CD4-positive, alpha-beta T cell (primary cell): ENCODE results near the gene KDM2A. TPM values are rescaled to one million over a fixed set of nuclear protein-coding genes. Genes with fewer than 3 reads are reported as not detected.

Source experiments
- ATAC-seq: fragments of 200-7000 bp; cut with Tn5 transposase; one replicate; pipeline ENCODE4 v1.10.0; 2022; ENCODE audit warnings: mild to moderate bottlenecking; ENCODE audit not compliant: poor library complexity
- CTCF ChIA-PET: fragments of 350-600 bp; sonication (Branson Sonifier 250); formaldehyde crosslinking; loops from one replicate; lab custom pipeline; 2021; ENCODE audit warnings: antibody characterized with exemption, inconsistent platforms; lab: Charles Lee
- POLR2A ChIA-PET: fragments of 350-600 bp; sonication (Branson Sonifier 250); formaldehyde crosslinking; loops from one replicate; lab custom pipeline; 2021; ENCODE audit warnings: antibody characterized with exemption, inconsistent platforms; lab: Charles Lee
- DNase-seq, 14 experiments: peaks; one replicate each; pipeline ENCODE4 v3.0.0-alpha.2; 2013 to 2020; ENCODE audit warnings: mixed read lengths in 2 of 14
- H3K27ac ChIP-seq, 2 donors: one replicate each; pipeline versions ENCODE4 v1.5.1 to v1.7.0; 2013; ENCODE audit warnings: low read length in 2 of 2, low read depth in 1 of 2, mild to moderate bottlenecking in 1 of 2
- H3K27me3 ChIP-seq, 2 experiments: 1 replicate in 1 of 2; 2 replicates in 1 of 2; pipeline versions ENCODE4 v1.6.1 to v1.7.0; 2013; ENCODE audit warnings: low read length in 2 of 2, control low read depth in 1 of 2, mild to moderate bottlenecking in 1 of 2, moderate library complexity in 1 of 2; ENCODE audit not compliant: insufficient read depth in 2 of 2, control insufficient read depth in 1 of 2
- H3K36me3 ChIP-seq: one replicate; pipeline ENCODE4 v1.6.1; 2013; ENCODE audit warnings: low read length, control low read depth; ENCODE audit not compliant: insufficient read depth
- H3K4me1 ChIP-seq: one replicate; pipeline ENCODE4 v1.6.1; 2013; ENCODE audit warnings: low read length, control low read depth; ENCODE audit not compliant: insufficient read depth
- H3K4me3 ChIP-seq: one replicate; pipeline ENCODE4 v1.5.1; 2013; ENCODE audit warnings: mild to moderate bottlenecking, low read length, moderate library complexity
- H3K9me3 ChIP-seq, 2 experiments: 1 replicate in 1 of 2; 2 replicates in 1 of 2; pipeline versions ENCODE4 v1.6.1 to v1.7.0; 2013; ENCODE audit warnings: low read length in 2 of 2, mild to moderate bottlenecking in 2 of 2, control low read depth in 1 of 2, moderate library complexity in 1 of 2; ENCODE audit not compliant: control insufficient read depth in 1 of 2, insufficient read depth in 1 of 2
- H3K27ac Mint-ChIP-seq: one replicate; pipeline ENCODE4 v1.8.0; 2020; ENCODE audit warnings: mixed read lengths
- H3K27me3 Mint-ChIP-seq: one replicate; pipeline ENCODE4 v1.8.0; 2021; ENCODE audit warnings: mixed read lengths
- H3K36me3 Mint-ChIP-seq: one replicate; pipeline ENCODE4 v1.8.0; 2021; ENCODE audit warnings: low read depth, mixed read lengths
- H3K4me1 Mint-ChIP-seq: one replicate; pipeline ENCODE4 v1.8.0; 2021; ENCODE audit warnings: low read depth, mixed read lengths
- H3K4me3 Mint-ChIP-seq: one replicate; pipeline ENCODE4 v1.8.0; 2020; ENCODE audit warnings: mild to moderate bottlenecking, mixed read lengths
- H3K9me3 Mint-ChIP-seq: one replicate; pipeline ENCODE4 v1.8.0; 2020; ENCODE audit warnings: mixed read lengths
- CTCF ChIP-seq: fragments of 200-600 bp; IDR thresholded peaks from one replicate; pipeline ENCODE4 v1.8.0; 2022; ENCODE audit warnings: antibody characterized with exemption, mild to moderate bottlenecking
- intact Hi-C, 2 experiments: fragments of 100-400 bp; cut with DNase I in 1 of 2; cut with micrococcal nuclease in 1 of 2; formaldehyde crosslinking; loops; one replicate each; pipeline versions ENCODE4 v1.15.1 to v1.9.0; 2023 to 2025; cut with DNase I, micrococcal nuclease
- total RNA-seq, 174 experiments: library from RNA in 2 of 174; stranded (reverse) in 2 of 174; gene quantifications; one replicate each; pipeline ENCODE4 v1.2.3 and lab custom pipeline; 2021 to 2026

KDM2A gene
- total RNA-seq, 2 experiments from 2014 or later, result 410 to 412 TPM

DNA sequence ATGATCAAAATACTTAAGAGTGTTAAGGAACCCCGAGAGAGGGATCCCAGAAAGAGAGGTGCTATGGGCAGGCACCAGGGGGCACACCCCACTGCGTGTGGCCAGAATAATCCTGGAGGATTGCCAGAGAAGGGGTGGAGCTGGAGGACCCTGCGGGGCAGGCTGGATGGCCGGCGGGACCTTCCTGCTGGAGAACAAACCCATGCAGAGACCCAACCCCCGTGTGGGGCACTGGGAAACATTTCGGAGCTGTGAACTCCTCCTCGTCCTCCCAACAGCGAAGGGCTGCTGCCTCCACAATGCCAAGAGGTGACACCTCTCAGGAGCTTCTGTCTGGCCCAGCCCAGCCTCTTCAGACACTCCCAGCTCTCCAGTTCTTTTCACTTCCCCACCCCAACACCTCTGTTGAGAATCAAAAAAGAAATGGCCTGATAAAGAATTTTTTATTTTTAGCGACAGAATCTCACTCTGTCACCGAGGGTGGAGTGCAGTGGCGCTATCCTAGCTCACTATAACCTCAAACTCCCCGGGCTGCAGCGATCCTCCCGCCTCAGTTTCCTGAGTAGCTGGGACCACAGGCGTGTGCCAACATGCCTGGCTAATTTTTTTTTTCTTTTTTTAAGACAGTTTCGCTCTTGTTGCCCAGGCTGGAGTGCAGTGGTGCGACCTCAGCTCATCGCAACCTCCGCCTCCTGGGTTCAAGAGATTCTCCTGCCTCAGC, 36.8 kb upstream of the KDM2A start:
- ChIA-PET CTCF (interaction anchor here (0.6 to 1.8 kb wide), 6 partner anchors 37 to 963 kb away, joined by 3 to 21 read pairs (median 3); partner anchors contain the start of gene KDM2A), POLR2A (interaction anchor here (0.6 to 2.0 kb wide), 5 partner anchors 35 to 423 kb away, joined by 3 to 7 read pairs (median 3); partner anchors contain the start of gene KDM2A)
- intact Hi-C loops, result loop anchor here (5.0 kb wide), 3 partner anchors 35 to 235 kb away; partner anchors contain the start of gene KDM2A (in 1 of the 2)
- Mint-ChIP-seq H3K4me1 (peaks cover 11% of the 10 kb centered on the region), H3K27ac (no peak overlapping the region), H3K27me3 (peaks cover 11% of the 10 kb centered on the region), H3K9me3 (no peaks in the 10 kb centered on the region), H3K4me3 (no peak overlapping the region), H3K36me3 (no peaks in the 10 kb centered on the region)
- H3K27ac ChIP-seq, result no peak overlapping the region
- peaks cover 12% of the 10 kb centered on the region for H3K4me1 ChIP-seq
- H3K27me3 ChIP-seq, result no peaks in the 10 kb centered on the region
- ATAC-seq, result peak; percentile 37
- no peaks in the 10 kb centered on the region for H3K36me3 ChIP-seq
- H3K9me3 ChIP-seq, result no peaks in the 10 kb centered on the region
- H3K4me3 ChIP-seq, result no peak overlapping the region
- peak in 4 of 14 experiments; percentile 10 to 39 (median 21) for DNase-seq
- TF ChIP-seq CTCF, result no peak

DNA sequence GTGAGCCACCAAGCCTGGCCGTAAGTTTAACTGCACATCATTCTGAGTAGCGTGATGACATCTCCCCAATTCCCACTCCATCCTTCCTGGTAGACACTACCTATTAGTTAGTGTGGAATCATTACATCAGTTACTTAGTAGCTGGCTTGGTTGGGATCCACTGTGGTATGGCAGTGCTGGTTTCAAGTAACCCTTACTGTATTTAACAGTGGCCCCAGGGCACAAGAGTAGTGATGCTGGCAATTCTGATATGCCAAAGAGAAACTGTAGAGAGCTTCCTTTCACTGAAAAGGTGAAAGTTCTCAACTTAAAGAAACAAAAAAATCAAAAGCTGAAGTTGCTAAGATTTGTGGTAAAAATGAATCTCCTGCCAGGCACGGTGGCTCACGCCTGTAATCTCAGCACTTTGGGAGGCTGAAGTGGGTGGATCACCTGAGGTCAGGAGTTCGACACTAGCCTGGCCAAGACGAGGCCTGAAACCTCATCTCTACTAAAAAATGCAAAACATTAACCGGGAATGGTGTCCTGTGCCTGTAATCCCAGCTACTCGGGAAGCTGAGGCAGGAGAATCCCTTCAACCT, 35.2 kb upstream of the KDM2A start:
- Mint-ChIP-seq H3K4me3 (no peak overlapping the region), H3K4me1 (peaks cover 11% of the 10 kb centered on the region), H3K9me3 (no peaks in the 10 kb centered on the region), H3K27ac (no peak overlapping the region), H3K27me3 (peaks cover 11% of the 10 kb centered on the region), H3K36me3 (no peaks in the 10 kb centered on the region)
- H3K4me1 ChIP-seq, result peaks cover 12% of the 10 kb centered on the region
- ChIA-PET POLR2A (interaction anchor here (1.5 kb wide), 1 partner anchor 89 kb away, joined by 4 read pairs; no protein-coding TSS in a partner anchor), CTCF (no interaction called here)
- no peaks in the 10 kb centered on the region for H3K36me3 ChIP-seq
- intact Hi-C loops, result loop anchor here (5.0 kb wide), 3 partner anchors 33 to 233 kb away; partner anchors contain the start of gene KDM2A (in 1 of the 2)
- ATAC-seq (no peak), DNase-seq (no peak)
- no peak overlapping the region for H3K27ac ChIP-seq
- TF ChIP-seq CTCF, result no peak
- H3K4me3 ChIP-seq, result no peak overlapping the region
- no peaks in the 10 kb centered on the region for H3K27me3 ChIP-seq
- no peaks in the 10 kb centered on the region for H3K9me3 ChIP-seq

- Histone ChIP-seq H3K36me3 (no peaks in the 10 kb centered on the region), H3K4me1 (peaks cover 12% of the 10 kb centered on the region), H3K4me3 (no peak overlapping the region), H3K9me3 (no peaks in the 10 kb centered on the region), H3K27ac (no peak overlapping the region), H3K27me3 (no peaks in the 10 kb centered on the region)
- intact Hi-C loops, result no loop called here
- DNase-seq, result no peak
- no peak for ATAC-seq
- no peaks in the 10 kb centered on the region for H3K36me3 Mint-ChIP-seq
- peaks cover 11% of the 10 kb centered on the region for H3K27me3 Mint-ChIP-seq
- peaks cover 11% of the 10 kb centered on the region for H3K4me1 Mint-ChIP-seq
- no peak for TF ChIP-seq CTCF
- ChIA-PET POLR2A (no interaction called here), CTCF (no interaction called here)
- H3K9me3 Mint-ChIP-seq, result no peaks in the 10 kb centered on the region
- no peak overlapping the region for H3K4me3 Mint-ChIP-seq
- no peak overlapping the region for H3K27ac Mint-ChIP-seq
These were observed 33.4 kb upstream of the KDM2A start for GRCh38 chr11:67085617-67086016.
